Nephron (organoid): Measurements from ENCODE around the gene COL12A1.

Experiments used
- H3K27ac Mint-ChIP-seq, 3 experiments: 2 replicates each; pipeline ENCODE4 v1.8.0; 2020; ENCODE audit warnings: mixed read lengths in 3 of 3, mild to moderate bottlenecking in 2 of 3, moderate library complexity in 1 of 3
- H3K27me3 Mint-ChIP-seq: 2 replicates; pipeline ENCODE4 v1.8.0; 2021; ENCODE audit warnings: low read depth, mild to moderate bottlenecking, moderate library complexity, mixed read lengths
- H3K36me3 Mint-ChIP-seq: 2 replicates; pipeline ENCODE4 v1.8.0; 2020; ENCODE audit warnings: low read depth, mixed read lengths
- H3K4me1 Mint-ChIP-seq: 2 replicates; pipeline ENCODE4 v1.8.0; 2020; ENCODE audit warnings: mixed read lengths
- H3K4me3 Mint-ChIP-seq, 3 experiments: 2 replicates each; pipeline ENCODE4 v1.8.0; 2020; ENCODE audit warnings: mild to moderate bottlenecking in 3 of 3, mixed read lengths in 3 of 3, moderate library complexity in 2 of 3
- H3K9me3 Mint-ChIP-seq: 2 replicates; pipeline ENCODE4 v1.8.0; 2020; ENCODE audit warnings: mixed read lengths
- CTCF ChIP-seq, 3 experiments: fragments of 200-600 bp; sonication (generic); IDR thresholded peaks; one replicate each; pipeline ENCODE4 v1.5.0; 2021; ENCODE audit warnings: antibody characterized with exemption in 3 of 3; ENCODE audit not compliant: unreplicated experiment in 3 of 3

COL12A1 gene

GRCh38 chr6:75230484-75231325 is 24.9 kb upstream of the COL12A1 start:
- TF ChIP-seq CTCF (IDR thresholded peaks at IDR 0.05; ENCODE audit: unreplicated experiment in 3 of 3), result peak; percentile 60 to 65 (median 62)
- no peaks in the 10 kb centered on the region for H3K27me3 Mint-ChIP-seq
- H3K9me3 Mint-ChIP-seq, result peaks cover 2% of the 10 kb centered on the region
- no peak overlapping the region for H3K4me3 Mint-ChIP-seq
- no peaks in the 10 kb centered on the region for H3K36me3 Mint-ChIP-seq
- H3K27ac Mint-ChIP-seq, result no peak overlapping the region
- peaks cover 52% of the 10 kb centered on the region for H3K4me1 Mint-ChIP-seq

GRCh38 chr6:75224303-75224926 is 18.6 kb upstream of the COL12A1 start:
- H3K4me3 Mint-ChIP-seq, result no peak overlapping the region
- no peaks in the 10 kb centered on the region for H3K27me3 Mint-ChIP-seq
- peaks cover 2% of the 10 kb centered on the region for H3K9me3 Mint-ChIP-seq
- TF ChIP-seq CTCF (IDR thresholded peaks at IDR 0.05; ENCODE audit: unreplicated experiment in 3 of 3), result no peak
- no peaks in the 10 kb centered on the region for H3K36me3 Mint-ChIP-seq
- H3K4me1 Mint-ChIP-seq, result peaks cover 26% of the 10 kb centered on the region
- H3K27ac Mint-ChIP-seq, result peak overlapping the region in 1 of 3 experiments; percentile 26

GRCh38 chr6:75223428-75223827 is 17.6 kb upstream of the COL12A1 start:
- peaks cover 2% of the 10 kb centered on the region for H3K9me3 Mint-ChIP-seq
- H3K27me3 Mint-ChIP-seq, result no peaks in the 10 kb centered on the region
- H3K4me3 Mint-ChIP-seq, result no peak overlapping the region
- peaks cover 30% of the 10 kb centered on the region for H3K4me1 Mint-ChIP-seq
- TF ChIP-seq CTCF (IDR thresholded peaks at IDR 0.05; ENCODE audit: unreplicated experiment in 3 of 3), result no peak
- H3K27ac Mint-ChIP-seq, result peak overlapping the region in 2 of 3 experiments; percentile 3 to 12
- no peaks in the 10 kb centered on the region for H3K36me3 Mint-ChIP-seq

GRCh38 chr6:75222261-75222660 is 16.4 kb upstream of the COL12A1 start:
- peaks cover 36% of the 10 kb centered on the region for H3K4me1 Mint-ChIP-seq
- H3K36me3 Mint-ChIP-seq, result no peaks in the 10 kb centered on the region
- peak overlapping the region in 1 of 3 experiments; percentile 13 for H3K27ac Mint-ChIP-seq
- peaks cover under 1% of the 10 kb centered on the region for H3K9me3 Mint-ChIP-seq
- H3K4me3 Mint-ChIP-seq, result no peak overlapping the region
- no peak for TF ChIP-seq CTCF (IDR thresholded peaks at IDR 0.05; ENCODE audit: unreplicated experiment in 3 of 3)
- H3K27me3 Mint-ChIP-seq, result peaks cover 4% of the 10 kb centered on the region

GRCh38 chr6:75221116-75221515 is 15.3 kb upstream of the COL12A1 start:
- Mint-ChIP-seq H3K27ac (no peak overlapping the region), H3K36me3 (no peaks in the 10 kb centered on the region), H3K27me3 (peaks cover 4% of the 10 kb centered on the region), H3K9me3 (no peaks in the 10 kb centered on the region), H3K4me1 (peaks cover 40% of the 10 kb centered on the region), H3K4me3 (no peak overlapping the region)
- no peak for TF ChIP-seq CTCF (IDR thresholded peaks at IDR 0.05; ENCODE audit: unreplicated experiment in 3 of 3)
